Activated CD8-positive, alpha-beta memory T cell treated with anti-CD3 and anti-CD28 coated beads, Interleukin-2, amount 50 U/mL, for 1 hour (primary cell): Measurements from ENCODE around the gene PJA1.

Source experiments
- DNase-seq: peaks from one replicate; pipeline ENCODE4 v3.0.0-alpha.2; 2020; ENCODE audit errors: extremely low read depth

PJA1 gene

DNA sequence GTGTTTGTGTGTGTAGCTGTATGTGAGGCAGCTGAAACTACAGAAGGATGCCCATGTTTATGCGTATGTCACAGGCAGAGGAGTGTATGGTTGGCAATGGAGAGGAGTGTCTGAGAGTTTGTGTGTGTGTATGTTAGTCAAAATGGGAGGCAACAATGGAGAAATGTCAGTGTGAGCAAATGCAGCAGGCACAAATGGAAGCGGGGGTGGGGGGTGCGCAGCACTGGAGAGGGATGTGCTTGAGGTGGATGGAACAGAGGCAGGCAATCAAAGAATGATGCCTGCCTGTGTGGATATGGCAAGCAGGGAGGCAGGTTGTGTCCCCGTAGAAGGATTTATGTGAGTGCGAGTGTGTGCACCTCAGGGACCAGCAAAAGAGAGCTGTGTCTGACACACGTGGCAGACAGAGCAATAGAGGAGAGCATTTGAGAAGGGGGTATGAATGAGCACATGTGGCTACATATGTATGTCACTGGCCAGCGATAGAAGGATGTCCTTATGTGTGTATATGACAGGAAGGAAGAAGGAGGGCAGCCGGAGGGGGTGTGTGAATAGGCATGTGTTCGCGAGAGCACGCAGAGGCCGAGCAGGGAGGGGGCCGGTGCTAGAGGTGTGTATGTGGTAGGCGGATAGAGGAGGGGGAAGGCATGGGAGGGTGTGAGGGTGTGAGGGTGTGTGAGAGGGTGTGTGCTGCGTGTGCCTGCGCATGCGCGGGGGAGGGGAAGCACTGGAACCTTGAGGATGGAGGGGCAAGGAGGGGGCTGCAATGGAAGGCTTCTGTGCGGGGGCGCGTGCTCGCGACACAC is 1.1 kb downstream of the PJA1 start:
- DNase-seq, result no peak

DNA sequence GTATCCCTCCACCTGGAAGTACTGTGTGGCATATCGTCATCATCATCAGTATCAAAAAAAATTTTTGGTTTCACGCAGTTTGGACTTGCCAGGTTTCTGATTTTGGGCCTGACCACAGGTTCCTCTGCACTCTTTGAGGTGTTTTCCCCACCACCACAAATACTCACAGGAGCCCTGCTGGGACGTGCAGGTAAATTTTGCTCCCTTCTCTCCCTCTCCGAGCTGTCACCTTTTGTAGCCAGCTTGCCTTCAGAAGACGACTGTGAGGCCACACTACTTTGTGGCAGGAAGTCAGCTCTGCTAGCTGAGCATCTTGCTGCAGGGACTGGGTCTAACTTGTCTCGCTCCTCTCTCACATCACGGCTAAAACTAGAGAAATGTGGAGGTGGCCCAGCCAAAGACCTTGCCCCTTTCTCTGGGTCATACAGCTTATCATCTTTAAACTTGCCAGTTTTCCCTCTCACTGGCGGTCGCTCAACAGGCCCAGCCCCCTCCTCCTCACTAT is 2.8 kb downstream of the PJA1 start:
- no peak for DNase-seq

DNA sequence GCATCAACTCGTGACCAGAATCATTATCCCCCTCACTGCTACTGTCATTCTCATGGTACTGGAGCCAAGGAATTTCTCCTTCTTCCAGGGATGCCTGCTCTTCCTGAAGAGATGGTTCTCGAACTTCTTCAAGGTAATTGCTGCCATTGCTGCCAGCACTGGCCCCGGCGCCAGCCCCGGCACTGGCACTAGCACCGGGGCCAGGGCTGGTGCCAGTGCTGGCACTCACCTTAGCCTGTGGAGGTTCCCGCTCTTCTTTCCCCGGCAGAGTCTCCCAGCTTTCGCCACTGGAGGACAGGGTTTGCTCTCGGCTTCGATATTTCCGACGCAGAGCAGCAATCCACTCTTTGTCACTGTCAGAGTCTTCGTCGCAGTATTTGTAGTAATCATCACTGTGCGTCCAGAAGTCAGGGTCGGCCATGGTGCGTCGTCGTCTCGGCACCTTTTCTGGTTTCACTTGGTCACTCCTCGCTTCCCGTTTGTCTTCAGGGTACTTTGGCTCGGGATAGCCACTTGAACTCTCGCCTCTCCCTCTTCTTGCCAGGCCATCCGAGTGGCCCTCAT is 3.4 kb downstream of the PJA1 start:
- no peak for DNase-seq

DNA sequence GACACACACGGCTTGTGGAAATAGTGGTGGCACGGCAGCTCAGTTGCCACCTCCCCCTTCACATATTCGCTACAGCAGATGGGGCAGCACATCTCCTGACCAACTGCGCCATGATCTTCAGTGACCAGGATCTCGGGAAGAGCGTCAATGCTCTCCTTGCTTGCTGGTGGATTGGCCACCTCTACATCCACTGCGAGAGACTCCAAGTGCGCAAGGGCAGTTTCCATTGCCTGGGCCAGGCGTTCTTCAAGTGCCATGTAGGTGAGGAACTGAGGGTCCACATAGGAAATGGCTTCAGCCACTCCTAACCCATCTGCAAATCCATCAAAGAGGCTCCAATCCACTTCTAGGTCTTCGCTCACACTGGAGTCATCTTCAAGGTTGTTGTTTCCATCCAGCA is 3.9 kb downstream of the PJA1 start:
- no peak for DNase-seq

DNA sequence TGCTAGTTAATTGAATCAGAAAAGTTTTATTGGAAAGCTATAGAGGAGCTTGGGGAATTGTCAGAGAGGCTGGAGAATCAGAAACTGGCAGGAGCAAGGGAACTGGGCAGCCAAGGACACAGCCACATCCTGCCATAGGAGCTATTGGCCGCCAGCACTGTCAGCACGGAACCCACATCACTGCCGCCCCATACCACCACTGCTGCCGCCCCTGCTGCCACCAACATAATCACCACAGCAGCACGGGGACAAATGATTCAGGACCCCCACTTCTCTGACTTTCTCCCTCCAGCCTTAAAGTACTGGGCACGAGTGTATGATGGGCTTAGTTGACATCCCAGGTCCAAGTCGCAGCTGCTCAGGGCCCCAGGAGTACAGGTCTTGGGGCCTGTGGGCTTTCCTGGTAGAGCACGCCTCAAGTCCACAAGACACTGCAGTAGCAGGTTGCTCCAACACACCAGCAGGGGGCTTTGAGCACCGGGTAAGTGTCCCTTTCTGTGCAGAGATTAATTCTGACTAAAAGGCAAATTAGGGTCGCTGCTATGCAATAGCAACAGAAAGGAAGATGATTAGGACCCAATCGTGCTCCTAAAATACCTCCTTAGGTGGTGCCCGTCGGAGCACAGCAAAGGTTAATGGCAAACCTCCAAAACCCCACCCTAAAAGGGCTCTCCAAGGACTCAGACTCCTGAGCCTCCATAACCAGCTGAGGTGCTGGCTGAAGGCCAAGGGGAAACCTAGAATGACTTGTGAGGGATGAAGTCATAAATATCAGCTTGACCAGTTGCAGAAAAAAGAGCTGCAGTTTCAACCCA is 6.9 kb downstream of the PJA1 start:
- DNase-seq, result no peak

DNA sequence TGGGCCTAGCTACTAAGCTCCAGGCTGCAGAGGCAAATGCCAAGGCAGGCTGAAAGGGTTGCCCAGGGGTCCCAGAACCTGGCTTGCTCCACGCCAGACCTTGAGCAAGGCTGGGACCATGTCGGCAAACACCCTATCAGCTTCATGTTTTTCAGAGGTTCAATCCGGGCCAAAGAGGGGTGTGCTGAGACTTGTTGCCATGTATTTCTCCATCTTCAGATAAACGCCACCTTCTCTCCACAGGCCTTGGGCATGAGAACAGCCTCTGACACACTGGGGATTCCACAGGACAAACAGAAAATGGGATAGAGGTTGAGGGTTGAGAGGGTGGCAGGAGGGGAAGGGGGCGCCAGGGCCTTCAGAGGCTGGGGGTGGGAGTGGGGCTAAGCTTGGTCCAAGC is 8.6 kb downstream of the PJA1 start:
- DNase-seq, result no peak

DNA sequence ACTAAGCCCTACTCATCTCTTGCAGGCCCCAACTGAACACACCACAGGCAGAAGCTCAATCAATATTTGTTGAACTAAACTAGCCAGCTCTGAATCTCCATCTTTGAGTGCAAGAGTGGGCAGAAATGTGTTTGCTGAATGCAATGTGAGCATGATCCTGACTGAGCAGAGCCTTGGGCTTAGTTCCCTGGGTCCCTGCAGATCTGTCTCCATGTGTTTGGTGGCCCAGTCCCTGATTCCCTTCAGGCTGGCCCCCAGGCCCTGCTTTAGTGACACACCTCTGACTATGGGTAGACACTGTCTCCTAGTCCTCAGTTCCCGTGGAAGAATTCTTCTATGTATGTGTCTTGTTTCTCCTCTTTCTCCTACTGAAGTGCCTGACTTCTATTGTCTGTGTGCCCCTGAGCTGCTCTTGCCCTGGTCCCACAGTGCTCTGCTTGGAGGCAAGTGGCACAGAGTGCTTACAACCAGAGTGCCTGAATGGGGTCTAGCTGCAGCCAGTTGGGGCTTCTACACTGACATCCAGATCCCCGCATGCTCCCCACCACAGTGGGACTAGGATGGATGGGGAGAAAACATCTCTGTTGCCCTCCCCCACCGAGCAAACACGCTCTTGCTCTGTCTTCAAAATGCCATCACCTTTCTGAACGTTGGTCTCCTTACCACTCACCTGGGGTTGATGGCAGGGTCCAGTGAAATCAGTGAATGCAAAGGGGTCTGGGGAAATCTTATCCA is 9.3 kb downstream of the PJA1 start:
- no peak for DNase-seq

DNA sequence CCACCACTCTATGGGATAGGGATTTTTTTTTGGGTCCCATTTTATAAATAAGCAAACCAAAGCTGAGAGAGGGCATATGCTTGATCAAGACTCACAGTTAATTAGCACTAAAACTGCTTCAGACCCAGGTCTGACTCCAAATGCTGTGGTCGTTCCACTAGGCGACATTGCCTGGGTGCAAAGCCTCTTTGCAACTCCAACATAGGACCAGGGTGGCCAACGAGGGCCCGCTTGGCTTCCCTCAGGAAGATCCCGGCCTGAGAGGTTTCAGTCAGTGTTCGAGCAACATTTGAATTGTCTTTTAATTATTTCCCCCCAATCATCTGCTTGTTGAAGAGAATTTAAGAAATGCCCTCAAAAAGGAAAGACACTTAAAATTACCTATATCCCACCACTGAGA is 11.2 kb downstream of the PJA1 start:
- no peak for DNase-seq

DNA sequence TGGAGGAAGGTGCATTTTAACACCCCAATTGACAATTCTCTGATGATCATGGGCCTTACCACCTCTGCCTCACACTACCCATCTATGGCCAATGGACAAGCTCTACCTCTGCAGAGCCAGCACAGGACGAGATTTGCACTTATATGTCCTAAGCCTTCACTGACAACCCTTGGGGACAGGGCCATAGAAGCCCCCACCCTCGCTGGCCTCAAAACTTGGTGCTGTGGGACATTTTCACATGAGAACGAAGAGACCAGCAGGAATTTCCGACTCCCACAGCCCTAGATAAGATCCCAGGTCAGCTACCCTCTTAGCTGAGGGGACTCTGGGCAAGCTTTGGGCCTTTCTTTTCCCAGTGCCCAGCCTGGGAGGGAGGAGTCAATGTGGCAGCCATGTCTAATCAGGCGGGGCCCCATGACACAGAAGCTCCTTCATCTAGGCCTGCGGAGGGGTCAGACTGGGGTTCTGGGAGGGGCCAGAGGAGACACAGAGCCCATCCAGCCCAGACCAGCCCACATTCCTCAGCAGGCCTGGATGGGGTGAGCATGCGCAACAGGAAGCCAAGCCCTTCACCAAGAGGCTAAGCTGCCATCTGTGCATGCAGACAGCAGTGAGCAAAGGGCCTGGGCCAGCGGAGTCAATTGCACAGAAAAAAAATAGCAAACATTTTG is 12.1 kb downstream of the PJA1 start:
- DNase-seq, result no peak

DNA sequence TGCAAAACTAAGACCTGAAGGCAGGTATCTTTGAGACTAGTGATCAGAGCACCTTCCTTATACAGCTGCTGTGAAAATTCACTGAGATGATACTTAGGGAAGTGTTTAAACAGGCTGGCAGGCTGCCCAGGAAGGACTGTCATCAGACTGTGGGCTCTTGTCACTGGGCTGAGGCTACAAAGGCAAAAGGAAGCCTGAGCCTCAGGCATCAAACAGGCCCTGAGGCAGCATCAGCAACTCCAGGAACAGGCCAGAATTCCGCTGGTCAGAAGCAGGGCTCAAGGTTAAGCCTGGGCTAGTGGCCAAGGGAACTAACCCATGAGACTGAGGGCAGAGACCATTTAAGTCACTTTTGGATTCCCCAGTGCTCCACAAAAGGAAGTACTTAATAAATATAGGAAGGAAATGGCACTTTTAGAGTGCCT is 12.8 kb downstream of the PJA1 start:
- no peak for DNase-seq

DNA sequence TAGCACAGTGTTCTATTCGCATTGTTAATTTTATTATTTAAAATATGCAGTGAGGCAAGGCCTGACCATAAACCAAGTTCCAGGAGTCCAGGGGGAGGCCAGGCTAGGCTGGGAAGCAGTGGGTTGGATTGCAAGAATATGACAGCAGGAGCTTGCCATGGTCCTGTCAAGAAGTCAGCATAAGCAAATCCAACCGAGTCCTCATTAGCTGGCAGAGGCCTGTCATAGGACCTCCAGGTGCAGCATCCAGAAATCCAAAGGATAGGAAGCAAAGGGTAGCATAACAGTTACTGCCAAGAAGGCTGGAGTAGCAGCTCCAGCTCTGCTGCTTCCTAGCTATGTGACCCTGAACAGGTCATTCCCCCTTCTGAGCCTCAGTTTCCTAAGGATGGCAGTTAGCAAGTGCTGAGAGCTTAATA is 13.4 kb downstream of the PJA1 start:
- DNase-seq, result no peak

DNA sequence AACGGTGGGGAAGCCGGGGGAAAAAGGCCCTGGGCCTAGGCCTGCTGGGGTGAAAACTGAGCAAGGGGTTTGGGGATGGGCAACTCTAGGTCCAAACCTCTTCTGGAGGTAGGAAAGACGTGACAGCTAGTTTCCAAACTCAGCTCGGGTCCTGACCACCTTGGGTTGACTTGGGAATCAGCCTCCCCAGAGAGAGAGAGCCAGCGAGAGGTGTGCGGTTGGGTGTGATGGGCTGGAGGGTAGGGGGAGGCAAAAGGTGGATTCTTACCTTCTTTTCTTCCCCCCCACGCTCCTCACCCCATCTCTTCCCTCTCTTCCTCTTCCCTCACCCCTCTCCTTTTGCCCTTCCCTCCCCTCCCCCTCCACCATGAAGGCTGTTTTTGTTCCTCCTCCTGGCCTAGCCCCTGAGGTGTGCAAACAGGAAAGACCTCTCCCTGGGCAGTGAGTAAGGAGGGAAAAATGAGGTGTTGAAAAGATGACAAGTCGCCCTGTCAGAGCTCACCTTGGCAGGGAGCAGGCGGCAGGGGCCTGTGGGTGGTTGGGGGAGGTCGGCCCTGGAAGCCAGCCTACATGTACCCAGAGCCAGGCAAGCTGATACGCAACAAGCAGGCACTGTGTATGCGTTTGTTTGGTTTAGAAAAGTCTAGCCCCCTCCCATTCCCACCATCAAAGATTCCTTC is 14.8 kb downstream of the PJA1 start:
- DNase-seq, result no peak

DNA sequence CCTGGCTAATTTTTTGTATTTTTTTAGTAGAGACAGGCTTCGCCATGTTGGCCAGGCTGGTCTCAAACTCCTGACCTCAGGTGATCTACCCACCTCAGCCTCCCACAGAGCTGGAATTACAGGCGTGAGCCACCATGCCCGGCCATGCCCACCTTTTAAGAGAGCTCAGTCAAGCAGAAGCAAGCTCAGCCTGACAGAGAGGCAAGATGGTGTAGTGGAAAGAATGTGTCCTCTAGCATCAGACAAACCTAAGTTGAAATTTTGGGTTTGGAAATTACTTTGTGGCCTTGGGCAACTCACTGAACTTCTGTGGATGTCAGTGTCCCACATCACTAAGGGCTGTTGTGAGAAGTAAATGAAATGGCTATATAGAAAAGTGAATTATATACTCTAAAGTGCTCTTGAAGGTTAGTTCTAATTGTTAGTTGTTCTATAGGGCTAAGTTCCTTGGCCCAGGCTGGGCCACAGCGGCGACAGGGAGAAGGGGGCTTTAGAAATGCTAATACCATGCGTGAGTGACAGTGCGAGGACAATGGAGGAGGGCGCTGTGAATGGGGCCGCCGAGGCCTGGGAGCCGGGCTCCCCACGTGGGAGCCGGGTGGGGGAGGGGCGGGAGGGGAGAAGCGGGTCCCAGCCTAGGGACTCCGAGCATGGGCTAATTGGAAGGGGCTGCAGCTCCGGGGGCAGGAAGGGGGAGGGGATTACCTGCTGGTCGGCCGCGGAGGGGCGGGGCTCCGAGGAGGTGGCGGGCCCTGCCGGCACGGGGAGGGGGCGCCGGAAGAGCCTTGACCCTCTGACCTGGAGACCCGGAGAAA is 15.6 kb downstream of the PJA1 start:
- no peak for DNase-seq

DNA sequence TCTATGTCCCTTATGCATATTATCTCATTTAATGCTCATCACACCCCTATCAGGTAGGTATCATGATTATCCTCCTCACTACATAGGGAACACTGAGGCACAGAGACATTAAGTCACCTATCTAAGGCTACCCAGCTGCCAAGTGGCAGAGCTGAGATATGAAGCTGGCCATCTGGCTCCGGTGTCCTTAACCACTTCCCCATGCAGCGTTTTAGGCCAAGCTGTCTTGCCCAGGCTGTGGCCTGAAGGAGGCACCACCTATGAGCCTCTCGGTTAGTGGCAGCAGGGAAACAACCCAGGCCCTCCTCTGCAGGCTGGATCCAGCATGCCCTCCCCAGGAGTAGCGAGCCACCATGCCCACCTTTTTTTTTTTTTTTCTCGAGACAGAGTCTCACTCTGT is 16.3 kb downstream of the PJA1 start:
- DNase-seq, result no peak

DNA sequence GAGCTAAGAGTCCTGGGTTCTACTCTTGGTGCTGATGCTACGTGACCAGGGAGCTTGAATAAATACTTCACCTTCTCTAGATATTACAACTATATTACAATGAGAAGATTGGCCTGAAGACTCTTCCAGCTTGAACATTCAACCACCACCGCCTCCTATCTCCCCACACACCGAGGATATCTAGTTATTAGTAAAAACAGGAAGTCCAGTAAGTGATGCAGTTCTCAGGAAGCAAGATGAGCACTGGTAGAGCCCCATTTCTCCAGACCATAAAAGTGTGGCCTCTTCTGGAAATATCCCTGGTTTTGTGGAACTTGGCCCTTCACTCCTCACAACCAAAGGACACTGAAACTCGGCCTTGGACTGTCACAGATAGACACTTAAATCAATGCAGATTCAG is 18.5 kb downstream of the PJA1 start:
- no peak for DNase-seq

DNA sequence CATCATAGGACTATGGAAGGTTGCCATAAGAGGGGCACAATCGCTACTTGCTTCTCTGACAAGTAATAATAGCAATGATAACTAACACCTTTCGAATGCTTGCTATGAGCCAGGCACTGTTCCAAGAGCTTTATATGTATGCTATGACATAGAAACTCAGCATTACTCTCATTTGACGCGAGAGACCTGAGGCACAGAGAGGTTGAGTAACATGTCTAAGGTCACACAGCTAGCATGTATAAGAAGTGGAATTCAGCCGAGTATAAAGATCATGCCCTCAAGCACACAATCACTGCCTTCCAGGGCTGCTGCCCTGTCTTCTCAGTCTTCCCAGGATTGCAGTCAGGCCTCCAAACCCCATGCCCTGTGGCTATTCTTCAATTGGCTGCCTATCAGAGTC is 19.5 kb downstream of the PJA1 start:
- DNase-seq, result no peak

DNA sequence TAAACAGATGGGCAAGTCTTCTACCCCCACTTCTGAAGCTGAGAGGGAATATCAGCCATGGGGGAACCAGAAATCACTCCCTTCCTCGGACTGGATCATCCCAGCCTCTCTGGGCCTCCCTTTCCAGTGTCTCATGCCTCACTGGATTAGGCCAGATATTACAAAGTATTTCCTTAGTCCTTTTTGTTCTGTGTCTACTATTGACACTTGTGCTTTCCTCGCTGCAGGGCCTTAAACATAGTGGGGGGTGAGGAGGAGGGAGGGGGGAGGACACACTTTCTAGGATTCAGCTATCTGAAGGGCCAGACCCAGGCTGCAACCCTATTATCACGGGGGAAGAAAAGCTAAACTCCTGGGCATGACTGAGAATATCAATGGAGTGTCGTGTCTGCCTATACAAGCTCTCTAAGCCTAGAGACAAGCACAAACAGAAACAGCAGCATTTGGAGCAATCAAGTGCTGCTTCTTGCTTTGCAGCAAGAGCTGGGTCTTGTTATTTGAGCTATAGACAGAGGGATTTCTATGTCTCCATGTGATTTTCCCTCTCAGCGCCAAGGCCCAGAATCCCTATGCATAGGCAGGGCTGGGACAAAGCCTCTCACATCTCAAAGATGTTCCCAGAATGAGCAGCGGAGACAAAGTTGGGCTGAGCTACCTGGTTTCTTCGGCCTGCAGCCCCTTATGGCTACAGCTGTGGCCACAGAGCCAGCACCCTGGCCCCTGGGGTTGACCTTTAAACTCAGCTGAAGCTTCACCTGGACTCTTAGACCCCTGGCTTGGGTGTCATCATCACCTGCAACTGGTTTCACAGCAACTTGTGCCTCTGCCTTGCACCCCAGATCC is 20.2 kb downstream of the PJA1 start:
- DNase-seq, result no peak

DNA sequence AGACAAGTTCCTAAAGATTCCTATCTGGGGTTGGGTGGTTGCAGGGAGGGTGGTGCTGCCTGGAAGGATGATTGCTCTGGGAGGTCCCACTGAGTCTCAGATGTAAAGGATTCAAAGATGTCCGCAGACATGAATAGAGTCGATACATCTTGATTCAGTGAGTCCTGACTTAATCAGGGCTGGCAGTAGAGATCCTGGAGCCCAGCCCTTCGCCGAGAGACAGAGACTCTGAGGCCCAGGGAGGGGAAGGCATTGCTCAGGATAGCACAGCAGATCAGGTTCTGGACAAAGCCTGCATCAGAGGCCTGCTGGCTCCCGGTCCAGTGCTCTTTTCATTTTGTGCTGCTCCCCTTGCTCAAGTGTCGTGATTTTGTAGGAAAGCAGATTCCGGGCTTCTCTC is 21.7 kb downstream of the PJA1 start:
- no peak for DNase-seq
